ENCODE measurements around the gene MTMR12. TPM values are rescaled to one million over a fixed set of nuclear protein-coding genes. Genes with fewer than 3 reads are reported as not detected.
"Not testable (repeated sequence)": the region's sequence is repeated elsewhere in the genome, so short reads cannot be mapped to it uniquely, and the experiment has no call there.

Gene MTMR12
- total and polyA plus RNA-seq, 2 experiments from 2014 or later, result 5.5 to 13.4 TPM

DNA sequence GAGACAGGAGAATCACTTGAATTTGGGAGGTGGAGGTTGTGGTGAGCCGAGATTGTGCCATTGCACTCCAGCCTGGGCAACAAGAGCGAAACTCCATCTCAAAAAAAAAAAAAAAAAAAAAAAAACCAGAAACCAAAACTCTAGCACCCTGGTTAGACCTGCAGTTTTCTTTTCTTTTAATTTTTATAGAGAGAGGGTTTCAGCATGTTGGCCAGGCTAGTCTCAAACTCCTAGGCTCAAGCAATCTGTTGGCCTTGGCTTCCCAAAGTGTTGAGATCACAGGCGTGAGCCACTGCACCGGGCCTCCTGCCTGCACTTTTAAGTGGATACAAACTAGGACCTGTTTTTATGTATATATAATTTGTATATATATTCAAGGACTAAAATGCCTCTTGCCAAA, 12.9 kb upstream of the MTMR12 start:
- 67 to 74% methylated on average over 4 of the region's 4 CpGs for WGBS, 2 experiments (ENCODE audit: low coverage in 1 of 2, low lambda C conversion rate in 2 of 2, missing lambda C conversion rate in 2 of 2)
- Histone ChIP-seq H3K79me2 (ENCODE audit: insufficient read depth) (no peaks in the 10 kb centered on the region), H3K27ac (no peak overlapping the region), H2AFZ (no peak overlapping the region), H3K4me3 (no peak overlapping the region), H3K9me3 (ENCODE audit: low read depth) (no peaks in the 10 kb centered on the region), H3K4me2 (ENCODE audit: unreplicated experiment) (no peak overlapping the region), H3K9me2 (ENCODE audit: insufficient read depth) (no peaks in the 10 kb centered on the region), H3F3A (ENCODE audit: insufficient read depth) (no peaks in the 10 kb centered on the region), H3K36me3 (ENCODE audit: low read depth) (no peaks in the 10 kb centered on the region), H4K20me1 (ENCODE audit: insufficient read depth) (no peaks in the 10 kb centered on the region), H3K9ac (no peak overlapping the region), H3K4me1 (ENCODE audit: insufficient read depth) (no peaks in the 10 kb centered on the region), H3K27me3 (replicated peaks; ENCODE audit: insufficient read depth) (no peaks in the 10 kb centered on the region)
- DNase-seq, result no peak
- no peak for TF ChIP-seq EZH2phosphoT487 (IDR thresholded peaks at IDR 0.05; ENCODE audit: insufficient read depth, low read depth)
- TF ChIP-seq EZH2 (IDR thresholded peaks at IDR 0.05; ENCODE audit: insufficient read depth, poor library complexity, severe bottlenecking), result no peak
- in situ Hi-C loops (cut with MboI), result no loop called here

GRCh38 chr5:32325062-32325461, 12.3 kb upstream of the MTMR12 start:
- in situ Hi-C loops (cut with MboI), result no loop called here
- H3K9me2 ChIP-seq (ENCODE audit: insufficient read depth), result no peaks in the 10 kb centered on the region
- TF ChIP-seq EZH2phosphoT487 (IDR thresholded peaks at IDR 0.05; ENCODE audit: insufficient read depth, low read depth) (no peak), EZH2 (IDR thresholded peaks at IDR 0.05; ENCODE audit: insufficient read depth, poor library complexity, severe bottlenecking) (no peak)
- 62 to 63% methylated on average over 3 of the region's 3 CpGs for WGBS, 2 experiments (ENCODE audit: low coverage in 1 of 2, low lambda C conversion rate in 2 of 2, missing lambda C conversion rate in 2 of 2)
- H3K4me2 ChIP-seq (ENCODE audit: unreplicated experiment), result no peak overlapping the region
- no peaks in the 10 kb centered on the region for H3K4me1 ChIP-seq (ENCODE audit: insufficient read depth)
- H3K36me3 ChIP-seq (ENCODE audit: low read depth), result no peaks in the 10 kb centered on the region
- H3K27ac ChIP-seq, result no peak overlapping the region
- no peaks in the 10 kb centered on the region for H4K20me1 ChIP-seq (ENCODE audit: insufficient read depth)
- no peaks in the 10 kb centered on the region for H3F3A ChIP-seq (ENCODE audit: insufficient read depth)
- DNase-seq, result no peak
- H3K4me3 ChIP-seq, result no peak overlapping the region
- H2AFZ ChIP-seq, result no peak overlapping the region
- H3K9ac ChIP-seq, result no peak overlapping the region
- H3K27me3 ChIP-seq (replicated peaks; ENCODE audit: insufficient read depth), result no peaks in the 10 kb centered on the region
- H3K79me2 ChIP-seq (ENCODE audit: insufficient read depth), result no peaks in the 10 kb centered on the region
- H3K9me3 ChIP-seq (ENCODE audit: low read depth), result no peaks in the 10 kb centered on the region

GRCh38 chr5:32323741-32324140, 11.0 kb upstream of the MTMR12 start:
- Histone ChIP-seq H3K9me2 (ENCODE audit: insufficient read depth) (no peaks in the 10 kb centered on the region), H4K20me1 (ENCODE audit: insufficient read depth) (no peaks in the 10 kb centered on the region), H3K36me3 (ENCODE audit: low read depth) (no peaks in the 10 kb centered on the region), H3K4me3 (no peak overlapping the region), H3K9ac (no peak overlapping the region), H3K4me1 (ENCODE audit: insufficient read depth) (no peaks in the 10 kb centered on the region), H3K27ac (no peak overlapping the region), H2AFZ (no peak overlapping the region), H3F3A (ENCODE audit: insufficient read depth) (no peaks in the 10 kb centered on the region), H3K4me2 (ENCODE audit: unreplicated experiment) (no peak overlapping the region), H3K79me2 (ENCODE audit: insufficient read depth) (no peaks in the 10 kb centered on the region), H3K27me3 (replicated peaks; ENCODE audit: insufficient read depth) (no peaks in the 10 kb centered on the region), H3K9me3 (ENCODE audit: low read depth) (no peaks in the 10 kb centered on the region)
- no peak for DNase-seq
- TF ChIP-seq EZH2 (IDR thresholded peaks at IDR 0.05; ENCODE audit: insufficient read depth, poor library complexity, severe bottlenecking), result no peak
- TF ChIP-seq EZH2phosphoT487 (IDR thresholded peaks at IDR 0.05; ENCODE audit: insufficient read depth, low read depth), result no peak
- 55 to 60% methylated on average over 8 of the region's 8 CpGs for WGBS, 2 experiments (ENCODE audit: low coverage in 1 of 2, low lambda C conversion rate in 2 of 2, missing lambda C conversion rate in 2 of 2)
- in situ Hi-C loops (cut with MboI), result loop anchor here (25.0 kb wide), 1 partner anchor 486 kb away; no protein-coding TSS in a partner anchor

GRCh38 chr5:32322882-32323281, 10.1 kb upstream of the MTMR12 start:
- Histone ChIP-seq H4K20me1 (ENCODE audit: insufficient read depth) (no peaks in the 10 kb centered on the region), H3K4me3 (no peak overlapping the region), H3K9me2 (ENCODE audit: insufficient read depth) (no peaks in the 10 kb centered on the region), H3K27me3 (replicated peaks; ENCODE audit: insufficient read depth) (no peaks in the 10 kb centered on the region), H3K4me1 (ENCODE audit: insufficient read depth) (no peaks in the 10 kb centered on the region), H3F3A (ENCODE audit: insufficient read depth) (no peaks in the 10 kb centered on the region), H3K79me2 (ENCODE audit: insufficient read depth) (no peaks in the 10 kb centered on the region), H2AFZ (no peak overlapping the region), H3K36me3 (ENCODE audit: low read depth) (no peaks in the 10 kb centered on the region), H3K4me2 (ENCODE audit: unreplicated experiment) (no peak overlapping the region), H3K9me3 (ENCODE audit: low read depth) (no peaks in the 10 kb centered on the region), H3K9ac (no peak overlapping the region), H3K27ac (no peak overlapping the region)
- TF ChIP-seq EZH2 (IDR thresholded peaks at IDR 0.05; ENCODE audit: insufficient read depth, poor library complexity, severe bottlenecking), result no peak
- no peak for TF ChIP-seq EZH2phosphoT487 (IDR thresholded peaks at IDR 0.05; ENCODE audit: insufficient read depth, low read depth)
- DNase-seq, result no peak
- 87 to 89% methylated on average over 12 of the region's 12 CpGs for WGBS, 2 experiments (ENCODE audit: low coverage in 1 of 2, low lambda C conversion rate in 2 of 2, missing lambda C conversion rate in 2 of 2)
- in situ Hi-C loops (cut with MboI), result loop anchor here (25.0 kb wide), 1 partner anchor 486 kb away; no protein-coding TSS in a partner anchor

DNA sequence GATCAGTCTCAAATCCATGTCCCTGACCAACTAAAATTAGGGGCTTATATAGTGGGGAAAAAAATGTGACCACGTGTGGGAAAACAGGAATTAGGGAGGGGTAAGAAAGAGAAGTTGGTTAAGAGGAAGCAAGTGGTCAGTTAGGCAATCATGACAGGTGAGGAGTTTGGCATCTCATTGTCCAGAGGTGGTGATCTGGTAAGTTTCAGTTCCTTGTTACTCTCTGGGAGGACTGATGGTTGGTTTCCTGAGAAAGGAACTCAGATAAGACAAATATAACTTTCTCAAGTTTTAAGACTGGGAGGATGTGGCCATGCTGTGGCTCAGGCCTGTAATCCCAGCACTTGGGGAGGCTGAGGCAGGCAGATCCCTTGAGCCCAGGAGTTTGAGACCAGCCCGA, 9.0 kb upstream of the MTMR12 start:
- not testable (repeated sequence) for H3K36me3 ChIP-seq (ENCODE audit: low read depth); H3K9ac ChIP-seq
- in situ Hi-C loops (cut with MboI), result loop anchor here (25.0 kb wide), 1 partner anchor 484 kb away; no protein-coding TSS in a partner anchor

More for the DNA sequence above, 9.0 kb upstream of the MTMR12 start:
- H4K20me1 ChIP-seq (ENCODE audit: insufficient read depth); H3K4me2 ChIP-seq (ENCODE audit: unreplicated experiment); H3K4me3 ChIP-seq; H3K27me3 ChIP-seq (replicated peaks; ENCODE audit: insufficient read depth); DNase-seq; H3K9me2 ChIP-seq (ENCODE audit: insufficient read depth); H3K9me3 ChIP-seq (ENCODE audit: low read depth); H3K4me1 ChIP-seq (ENCODE audit: insufficient read depth); H2AFZ ChIP-seq; H3K79me2 ChIP-seq (ENCODE audit: insufficient read depth); H3K27ac ChIP-seq; H3F3A ChIP-seq (ENCODE audit: insufficient read depth): not testable (repeated sequence)
- WGBS, 2 experiments (ENCODE audit: low coverage in 1 of 2, low lambda C conversion rate in 2 of 2, missing lambda C conversion rate in 2 of 2), result 63% methylated on average over 2 of the region's 2 CpGs

Measured in GM23248 (cell line).